NCI-H226 (cell line): ENCODE results near the gene RACGAP1.

Source experiments
- DNase-seq: peaks from one replicate; pipeline ENCODE4 v3.0.0-alpha.2; 2015

Gene RACGAP1

DNA sequence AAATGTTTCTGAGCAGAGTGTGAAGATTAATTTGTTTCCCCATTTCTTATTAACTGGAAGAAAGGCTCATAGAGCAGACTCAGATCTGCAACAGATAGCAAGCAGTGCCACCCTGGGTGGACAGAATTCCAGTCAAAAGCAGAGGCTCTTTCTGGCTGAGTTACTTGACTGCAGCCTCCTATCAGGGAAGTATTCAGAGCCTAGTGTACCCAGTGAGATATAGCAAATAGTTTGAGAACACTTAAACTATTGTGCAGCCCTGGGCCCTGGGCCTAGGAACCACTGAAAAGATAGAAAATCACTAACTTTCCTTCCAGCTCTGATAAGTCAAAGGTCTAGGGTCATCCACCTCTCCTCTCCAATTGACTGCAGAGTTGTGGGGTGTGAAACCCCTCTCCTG is 86.0 kb downstream of the RACGAP1 start:
- no peak for DNase-seq
